ENCODE data around the gene HDAC11.

Gene HDAC11

GRCh38 chr3:13543253-13543652 is 63.1 kb downstream of the HDAC11 start:
- peak; percentile 88 for DNase-seq (ENCODE audit: low read depth)

- DNase-seq (ENCODE audit: low read depth): peak; percentile 43
Measured at GRCh38 chr3:13544293-13544831, 64.3 kb downstream of the HDAC11 start.

GRCh38 chr3:13544951-13545651 is 65.0 kb downstream of the HDAC11 start:
- DNase-seq (ENCODE audit: low read depth): no peak

- DNase-seq (ENCODE audit: low read depth): no peak
Measured at GRCh38 chr3:13545952-13546454, 65.9 kb downstream of the HDAC11 start.

- DNase-seq (ENCODE audit: low read depth): no peak
Measured at GRCh38 chr3:13546667-13547171, 66.6 kb downstream of the HDAC11 start.

- DNase-seq (ENCODE audit: low read depth): no peak
Measured at GRCh38 chr3:13547591-13548371, 67.7 kb downstream of the HDAC11 start.

GRCh38 chr3:13548696-13549622 is 68.9 kb downstream of the HDAC11 start, which contains the start of gene FBLN2:
FBLN2 (plus strand) TSS chr3:13549125; CDS start chr3:13570356, 21,231 bp downstream.
- peak; percentile 53 for DNase-seq (ENCODE audit: low read depth)

GRCh38 chr3:13549623-13550422 is 69.7 kb downstream of the HDAC11 start:
- DNase-seq (ENCODE audit: low read depth): no peak

- DNase-seq (ENCODE audit: low read depth): no peak
Measured at GRCh38 chr3:13550423-13550690, 70.3 kb downstream of the HDAC11 start.

- no peak for DNase-seq (ENCODE audit: low read depth)
Measured at GRCh38 chr3:13550791-13551360, 70.8 kb downstream of the HDAC11 start.

GRCh38 chr3:13552857-13553652 is 72.9 kb downstream of the HDAC11 start:
- no peak for DNase-seq (ENCODE audit: low read depth)

- DNase-seq (ENCODE audit: low read depth): no peak
Measured at GRCh38 chr3:13553686-13554085, 73.6 kb downstream of the HDAC11 start.

- no peak for DNase-seq (ENCODE audit: low read depth)
Measured at GRCh38 chr3:13555753-13556152, 75.6 kb downstream of the HDAC11 start.
